NCI-H2196 treated with DMSO at 0.1 percent for 48 hours (cell line): ENCODE measurements around the gene LAMA5.

ENCODE experiments used
- DNase-seq: peaks from one replicate; lab custom pipeline; 2025; ENCODE audit not compliant: unreplicated experiment; lab: John Stamatoyannopoulos, UW

The LAMA5 gene

DNA sequence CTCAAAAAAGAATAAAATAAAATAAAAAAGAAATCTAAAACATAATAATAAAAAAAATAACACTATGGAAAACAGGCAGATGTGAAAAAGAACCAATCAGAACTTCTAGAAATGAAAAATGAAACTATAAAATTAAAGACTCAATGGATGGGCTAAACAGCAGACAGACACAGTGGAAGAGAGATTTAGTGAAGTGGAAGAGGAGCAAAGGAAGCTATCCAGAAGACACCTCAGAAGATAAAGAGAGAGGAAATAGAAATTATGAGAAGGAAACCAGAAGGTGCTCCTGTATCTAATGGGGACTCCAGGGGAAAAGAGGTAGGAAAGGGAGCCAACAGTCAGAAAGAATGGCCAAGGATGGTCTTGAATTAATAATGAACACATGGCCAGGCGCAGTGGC is 18.5 kb downstream of the LAMA5 start:
- no peak for DNase-seq

DNA sequence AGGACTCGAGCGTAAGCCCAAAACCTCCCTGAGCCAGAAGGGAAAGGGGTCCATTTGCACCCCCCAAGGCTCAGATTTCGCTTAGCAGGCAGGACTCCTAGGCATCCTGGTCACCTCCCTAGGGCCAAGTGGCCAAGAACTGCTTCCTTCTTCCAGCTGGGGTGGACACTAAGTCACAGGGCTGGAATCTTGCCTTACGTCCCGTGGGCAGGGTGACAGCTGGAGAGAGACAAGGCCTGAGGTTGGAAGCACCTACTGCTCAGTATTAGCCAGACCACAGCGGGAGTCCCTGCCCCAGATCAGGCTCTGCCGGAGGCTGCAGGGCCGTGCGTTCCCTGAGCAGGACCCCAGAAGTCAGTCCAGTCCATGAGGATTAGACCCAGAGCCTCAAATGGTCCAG is 19.7 kb downstream of the LAMA5 start:
- DNase-seq = no peak

DNA sequence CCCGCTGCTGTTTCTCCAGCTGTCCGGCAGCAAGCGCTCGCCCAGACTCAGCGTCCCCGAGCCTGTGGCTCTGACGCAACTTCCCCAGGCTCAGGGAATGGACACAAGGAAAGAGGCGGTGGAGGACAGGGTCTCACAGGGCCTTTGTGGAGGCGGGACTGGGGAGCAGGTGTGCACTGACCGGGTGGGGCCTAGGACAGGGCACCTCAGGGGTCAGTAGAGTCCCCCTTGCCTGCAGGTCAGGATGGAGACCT is 20.0 kb downstream of the LAMA5 start:
- no peak for DNase-seq

DNA sequence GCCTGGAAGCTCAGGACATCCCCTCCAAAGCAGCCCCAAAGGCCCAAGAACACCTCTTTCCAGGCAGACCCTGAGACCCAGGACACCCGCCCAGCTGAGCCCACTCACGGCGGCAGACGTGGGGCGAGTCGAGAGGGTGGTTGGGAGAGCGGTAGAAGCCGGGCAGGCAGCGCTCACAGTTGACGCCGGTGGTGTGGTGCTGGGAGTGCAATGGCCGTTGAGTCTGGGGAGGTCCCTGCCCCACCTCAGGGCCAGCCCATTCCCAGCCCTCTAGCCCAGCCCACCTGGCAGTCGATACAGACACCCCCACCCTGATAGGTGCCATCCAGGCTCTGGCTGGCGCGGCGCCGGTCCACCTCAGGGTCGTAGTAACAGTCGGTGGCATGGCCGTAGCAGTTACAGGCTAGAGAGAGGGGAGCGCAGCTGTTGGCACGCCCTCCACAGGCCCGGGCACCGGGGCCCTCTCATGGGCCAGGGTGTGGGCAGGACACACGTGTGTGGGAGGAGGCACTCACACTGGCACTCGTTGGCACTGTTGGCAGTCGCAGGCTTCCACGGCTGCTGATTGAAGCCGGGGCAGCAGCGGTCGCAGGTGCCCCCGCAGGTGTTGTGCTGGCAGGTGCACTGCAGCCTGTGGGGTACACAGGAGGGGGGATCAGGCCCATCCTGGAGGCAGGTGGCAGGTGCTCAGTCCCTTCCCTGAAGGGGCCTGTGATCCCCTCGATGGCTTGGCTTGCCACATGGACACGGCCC is 20.5 kb downstream of the LAMA5 start:
- DNase-seq = no peak

DNA sequence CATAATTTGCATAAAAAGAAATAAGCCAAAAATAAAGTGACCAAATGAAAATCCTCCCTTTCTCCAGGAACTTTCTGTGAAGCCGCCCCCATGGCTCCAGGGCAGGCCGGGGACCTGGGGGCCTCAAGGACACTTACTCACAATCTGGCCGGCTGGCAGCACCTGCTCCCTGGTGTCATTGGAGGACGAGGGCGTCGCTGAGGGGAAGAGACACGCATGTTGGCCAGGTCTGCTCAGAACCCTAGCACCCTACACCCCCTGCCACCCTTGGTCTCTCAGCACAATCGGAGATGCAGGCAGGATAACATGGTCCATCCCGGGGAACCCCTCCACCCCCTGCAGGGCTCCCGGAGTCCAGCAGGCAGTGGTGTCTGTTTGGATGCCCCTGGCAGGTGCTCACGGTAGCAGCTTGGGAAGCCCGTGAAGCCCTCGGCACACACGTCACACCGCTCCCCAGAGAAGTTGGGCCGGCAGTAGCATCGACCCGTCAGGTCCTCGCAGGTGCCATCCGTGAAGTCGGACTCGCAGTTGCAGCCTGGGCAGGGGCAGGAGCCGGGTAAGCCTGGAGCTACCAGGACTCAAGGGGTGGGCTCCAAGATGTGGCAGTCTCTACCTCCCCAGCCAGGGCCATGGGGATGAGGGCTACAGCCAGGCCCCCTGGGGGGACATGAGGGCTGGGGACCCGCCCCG is 21.3 kb downstream of the LAMA5 start:
- no peak for DNase-seq

DNA sequence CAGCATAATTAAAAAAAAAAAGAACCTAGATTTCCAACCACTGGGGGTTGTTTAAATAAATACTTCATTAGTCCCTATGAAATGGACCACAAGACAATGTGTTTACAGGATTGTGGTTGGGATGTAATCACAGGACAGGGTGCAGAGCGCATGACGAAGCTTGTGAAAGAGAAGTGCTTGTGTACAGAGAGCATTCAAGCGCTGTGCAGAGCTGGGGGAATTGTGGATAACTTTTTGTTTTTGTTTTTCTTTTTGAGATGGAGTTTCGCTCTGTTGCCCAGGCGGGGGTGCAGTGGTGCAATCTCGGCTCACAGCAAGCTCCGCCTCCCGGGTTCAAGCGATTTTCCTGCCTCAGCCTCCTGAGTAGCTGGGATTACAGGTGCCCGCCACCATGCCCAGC is 22.3 kb downstream of the LAMA5 start:
- no peak for DNase-seq

DNA sequence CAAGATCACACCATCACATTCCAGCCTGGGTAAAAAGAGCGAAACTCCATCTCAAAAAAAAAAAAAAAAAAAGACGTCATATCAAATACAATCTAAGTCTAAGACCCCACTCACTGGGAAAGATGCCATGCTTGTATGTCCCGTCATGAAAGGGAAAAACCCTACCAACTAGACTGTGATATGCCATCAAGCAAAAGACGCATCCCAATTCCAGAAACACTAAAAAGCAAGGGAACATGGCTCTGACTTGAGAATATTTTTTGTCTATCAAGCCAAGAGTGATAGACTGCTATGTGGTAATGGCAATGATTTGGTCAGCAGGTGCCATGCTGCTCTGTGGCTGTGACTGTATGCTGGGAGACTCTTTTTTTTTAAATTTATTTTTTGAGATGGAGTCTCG is 23.0 kb downstream of the LAMA5 start:
- DNase-seq = no peak

DNA sequence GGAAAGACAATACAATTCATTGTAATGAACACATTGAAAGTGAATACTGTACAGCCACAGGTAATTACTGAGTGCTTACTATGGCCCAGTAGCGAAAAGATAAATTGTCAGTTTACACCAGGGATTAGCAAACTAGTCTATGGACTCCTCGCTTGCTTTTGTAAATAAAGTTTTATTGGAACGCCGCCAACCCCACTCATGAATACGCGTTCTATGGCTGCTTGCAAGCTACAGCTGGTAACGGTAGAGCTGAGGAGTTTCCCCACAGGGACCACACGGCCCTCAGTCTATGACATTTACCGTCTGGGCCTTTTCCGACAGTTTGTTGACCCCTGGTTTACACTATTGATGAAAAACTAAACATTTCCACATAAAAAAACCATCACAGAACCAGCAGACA is 24.2 kb downstream of the LAMA5 start:
- no peak for DNase-seq

DNA sequence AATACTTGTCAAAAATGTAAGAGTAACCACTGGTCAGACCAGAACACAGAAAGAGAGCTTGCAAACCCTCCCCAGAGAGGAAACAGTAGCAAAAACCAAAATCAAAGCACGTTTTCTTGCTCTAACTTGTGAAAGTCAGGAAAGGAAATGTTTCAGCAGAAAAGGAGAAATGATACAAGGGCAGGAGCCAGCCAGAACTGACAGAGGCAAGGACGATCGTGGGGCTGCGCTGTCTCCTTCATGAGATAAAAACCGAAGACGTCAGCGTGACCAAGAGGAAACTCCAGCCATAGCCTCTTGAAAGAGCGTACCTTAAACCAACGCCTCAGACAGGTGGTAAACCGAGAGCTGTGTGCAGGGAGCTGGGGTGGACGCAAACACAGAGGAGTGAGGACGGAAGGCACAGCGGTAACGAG is 27.5 kb downstream of the LAMA5 start:
- no peak for DNase-seq

DNA sequence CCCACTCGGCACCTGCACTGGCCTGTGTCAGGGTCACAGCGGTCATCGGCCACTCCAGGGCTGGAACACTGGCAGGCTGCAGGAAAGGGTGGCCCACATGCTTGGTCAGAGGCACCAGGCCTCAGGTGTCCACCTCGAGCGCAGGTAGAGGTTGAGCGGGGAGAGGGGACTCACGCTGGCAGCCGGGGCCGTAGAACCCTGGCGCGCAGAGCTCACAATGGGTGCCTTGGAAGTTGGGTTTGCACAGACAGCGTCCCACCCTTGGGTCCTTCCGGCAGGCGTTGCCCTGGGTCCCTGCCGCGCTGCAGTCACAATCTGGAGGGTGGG is 28.9 kb downstream of the LAMA5 start:
- DNase-seq = no peak

DNA sequence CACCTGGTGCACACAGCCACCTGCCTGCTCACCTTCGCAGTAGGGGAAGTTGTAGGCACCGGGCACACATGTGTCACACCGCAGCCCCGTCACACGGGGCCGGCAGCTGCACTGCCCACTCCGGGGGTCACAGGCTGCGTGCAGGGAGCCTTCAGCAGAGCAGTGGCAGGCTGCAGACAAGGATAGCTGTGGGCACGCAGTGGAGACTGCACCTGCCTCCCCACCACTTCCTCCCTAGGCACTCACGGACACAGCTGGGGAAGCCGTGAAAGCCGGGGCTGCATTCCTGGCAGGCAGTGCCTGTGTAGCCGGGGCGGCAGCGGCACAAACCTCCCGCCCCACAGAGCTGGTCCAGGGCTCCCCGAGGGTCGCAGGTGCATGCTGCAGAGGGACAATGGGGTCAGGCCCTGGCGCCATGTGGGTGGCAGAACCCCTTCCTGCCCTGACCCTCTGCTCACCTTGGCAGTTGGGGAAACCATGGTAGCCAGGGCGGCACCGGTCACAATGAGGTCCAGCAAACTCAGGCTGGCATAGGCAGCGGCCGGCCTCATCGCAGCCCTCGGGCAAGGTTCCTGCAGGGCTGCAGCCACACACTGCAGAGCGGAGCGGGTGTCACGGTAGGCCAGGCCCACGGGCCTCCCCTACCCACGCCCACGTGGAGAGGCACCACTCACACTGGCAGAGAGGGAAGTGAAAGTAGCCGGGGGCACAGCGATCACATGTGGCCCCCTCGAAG is 29.4 kb downstream of the LAMA5 start:
- no peak for DNase-seq

DNA sequence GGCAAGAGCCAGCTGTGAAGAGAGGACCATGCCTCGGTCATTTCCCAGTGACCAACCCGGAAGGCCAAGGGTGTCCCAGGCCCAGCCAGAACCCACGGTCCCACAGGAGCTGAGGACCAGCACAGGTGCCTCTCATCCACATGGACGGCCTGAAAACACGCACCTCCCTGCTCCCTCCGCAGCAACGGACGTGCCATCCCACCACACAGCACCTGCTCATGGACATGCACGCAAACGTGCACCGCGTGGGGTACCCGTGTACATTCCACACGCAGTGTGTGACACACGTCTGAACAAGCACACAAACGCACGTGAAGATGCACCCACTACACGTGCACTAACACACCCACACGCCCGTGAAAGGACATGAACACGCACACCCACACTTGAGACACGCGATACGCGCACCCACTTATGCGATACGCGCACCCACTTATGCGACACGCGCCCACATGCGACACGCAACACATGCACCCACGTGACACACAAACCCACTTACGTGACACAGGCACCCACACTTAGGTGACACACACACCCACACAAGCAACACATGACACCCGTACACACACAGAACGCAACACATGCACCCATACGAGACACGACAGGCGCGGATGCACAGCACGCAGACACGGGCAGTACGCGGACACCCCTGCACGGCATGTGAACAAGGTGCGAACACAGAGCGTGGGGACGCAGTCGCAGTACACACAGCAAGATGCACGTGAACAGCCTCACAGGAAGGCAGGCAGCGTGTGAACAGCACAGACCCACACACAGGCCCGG is 30.1 kb downstream of the LAMA5 start:
- no peak for DNase-seq

DNA sequence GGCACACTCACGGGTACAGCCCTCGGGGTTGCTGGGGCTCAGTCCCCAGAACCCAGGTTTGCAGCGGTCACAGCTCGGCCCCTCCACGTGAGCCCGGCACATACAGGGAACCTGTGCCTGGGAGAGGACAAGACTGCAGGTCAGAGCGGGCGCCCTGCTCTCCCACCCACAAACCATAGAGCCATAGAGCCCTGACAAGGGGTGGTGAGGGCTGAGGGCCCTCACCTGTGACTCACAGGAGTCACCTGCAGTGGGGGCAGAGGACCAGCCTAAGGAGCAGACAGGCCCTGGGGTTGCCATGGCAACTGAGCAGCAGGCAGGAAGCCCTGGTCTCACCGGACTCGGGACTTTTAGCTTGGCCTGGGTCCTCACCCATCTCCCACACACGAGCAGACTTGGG is 30.8 kb downstream of the LAMA5 start:
- no peak for DNase-seq

DNA sequence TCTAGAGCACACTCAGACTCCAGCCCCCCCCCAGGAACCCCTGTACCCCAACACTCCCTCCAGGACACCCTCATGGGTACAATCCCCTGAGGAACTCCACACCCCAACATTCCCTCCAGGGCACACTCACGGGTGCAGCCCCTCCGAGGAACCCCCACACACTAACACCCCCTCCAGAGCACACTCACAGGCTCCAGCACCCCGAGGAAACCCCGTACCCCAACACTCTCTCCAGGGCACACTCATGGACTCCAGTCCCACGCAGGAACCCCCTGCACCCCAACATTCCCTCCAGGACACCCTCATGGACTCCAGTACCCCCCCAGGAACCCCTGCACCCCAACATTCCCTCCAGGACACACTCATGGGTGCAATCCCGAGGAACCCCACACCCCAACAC is 31.6 kb downstream of the LAMA5 start:
- no peak for DNase-seq

DNA sequence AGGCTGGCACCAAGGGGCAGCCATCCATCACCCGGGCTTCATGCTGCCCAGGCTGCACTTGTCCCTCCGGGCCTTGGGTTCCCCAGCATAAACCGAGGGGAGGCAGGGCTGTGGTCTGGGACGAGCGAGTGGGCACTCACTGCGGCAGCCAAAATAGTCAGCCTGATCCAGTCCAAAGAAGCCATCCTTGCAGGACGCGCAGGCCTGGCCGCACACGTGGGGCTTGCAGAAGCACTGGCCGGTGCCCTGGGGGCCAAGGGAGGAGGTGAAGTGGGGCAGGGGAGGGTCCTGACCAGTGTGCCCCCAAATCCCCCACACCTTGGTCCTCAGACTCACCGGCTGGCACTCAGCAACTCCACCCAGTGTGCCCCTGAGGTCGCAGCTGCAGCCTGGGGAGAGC is 32.2 kb downstream of the LAMA5 start:
- DNase-seq = no peak

DNA sequence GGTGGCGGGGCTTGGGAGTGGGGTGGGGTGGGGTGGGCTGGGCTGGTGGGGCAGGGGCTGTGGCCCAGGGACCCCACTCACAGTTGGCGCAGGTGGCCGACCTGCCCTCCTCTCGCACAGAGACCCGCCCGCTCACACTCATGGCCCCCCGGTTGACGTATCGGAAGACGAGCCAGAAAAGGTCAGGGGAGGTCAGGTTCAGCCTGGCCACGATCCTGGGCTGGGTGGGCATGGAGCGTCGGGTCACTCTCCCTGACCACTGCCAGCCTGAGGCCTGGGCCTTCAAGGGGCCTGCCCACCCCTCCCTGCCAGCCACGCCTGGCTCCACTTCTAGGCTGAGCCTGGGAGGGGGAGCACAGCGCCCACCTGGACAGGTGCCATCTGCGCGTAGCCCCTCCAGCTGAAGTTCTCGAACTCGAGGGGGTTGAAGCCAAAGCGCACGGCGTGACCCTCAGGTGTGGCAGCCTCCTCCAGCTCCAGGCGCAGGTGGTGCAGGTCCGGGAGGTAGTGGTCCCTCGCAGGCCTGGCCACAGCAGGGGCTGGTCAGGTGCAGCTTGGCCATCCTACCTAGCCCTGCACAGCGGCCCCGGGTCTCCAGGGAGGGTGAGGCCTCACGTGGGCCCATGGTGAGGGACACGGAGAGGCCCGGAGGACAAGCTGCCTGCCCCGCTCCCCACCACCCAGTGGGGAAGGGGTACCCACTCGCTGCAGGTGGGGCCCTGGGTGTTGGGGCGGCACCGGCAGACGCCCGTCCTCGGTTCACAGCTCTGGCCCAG is 33.1 kb downstream of the LAMA5 start:
- no peak for DNase-seq

DNA sequence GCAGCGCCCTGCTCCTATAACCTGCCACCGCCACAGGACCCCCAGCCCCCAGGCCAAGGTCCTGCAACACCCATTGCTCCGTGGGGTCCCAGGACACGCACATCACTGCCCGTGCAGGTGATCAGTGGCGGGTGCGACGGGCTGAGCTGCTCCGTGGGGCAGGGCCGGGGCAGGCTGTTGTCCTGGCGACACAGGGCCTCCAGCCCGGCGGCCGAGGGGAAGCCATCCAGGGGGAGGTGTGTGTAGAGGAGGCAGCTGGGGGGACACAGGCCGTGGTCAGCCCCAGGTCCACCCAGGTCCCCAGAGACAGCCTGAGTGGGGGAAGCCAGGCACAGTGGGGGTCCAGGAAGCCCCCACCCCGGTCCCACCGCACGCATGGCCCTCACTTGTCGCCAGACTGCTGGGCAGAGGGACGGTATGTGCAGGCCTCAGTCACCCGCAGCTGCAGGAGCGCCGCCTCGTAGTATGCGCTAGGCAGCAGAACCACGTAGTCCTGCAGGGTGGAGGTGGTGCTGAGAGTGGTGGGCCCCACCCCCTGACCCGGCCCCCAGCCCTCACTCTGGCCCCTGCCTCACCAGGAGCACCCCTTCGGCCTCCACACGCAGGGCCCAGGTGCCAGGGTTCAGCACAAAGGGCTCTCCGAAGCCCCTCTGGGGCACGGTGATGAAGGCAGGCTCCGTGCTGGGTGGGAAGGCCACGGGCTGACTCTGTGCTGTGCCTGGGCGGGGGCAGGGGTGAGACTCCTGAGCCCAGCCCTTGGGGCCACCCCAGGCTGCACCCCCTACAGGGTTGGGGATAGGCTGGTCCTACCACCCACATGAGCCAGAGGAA is 33.9 kb downstream of the LAMA5 start:
- no peak for DNase-seq

DNA sequence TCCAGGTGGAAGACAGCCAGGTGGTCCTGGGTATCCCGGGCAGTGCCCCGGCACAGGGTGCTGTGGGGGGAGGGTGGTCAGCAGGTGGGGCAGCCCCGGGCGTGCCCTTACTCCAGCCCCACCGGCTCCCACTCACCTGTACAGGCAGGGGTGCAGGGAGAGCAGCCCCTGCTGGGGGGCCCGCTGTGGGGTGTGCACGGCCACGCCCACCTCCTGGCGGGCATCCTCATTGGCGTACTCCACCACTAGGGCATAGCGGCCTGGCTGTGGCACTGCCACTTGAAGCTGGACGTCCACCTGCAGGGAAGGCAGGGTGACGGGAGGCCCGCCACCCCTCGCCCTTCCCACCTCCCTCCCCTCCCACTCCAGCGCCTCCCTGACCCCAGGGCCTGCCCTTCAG is 34.7 kb downstream of the LAMA5 start:
- no peak for DNase-seq

DNA sequence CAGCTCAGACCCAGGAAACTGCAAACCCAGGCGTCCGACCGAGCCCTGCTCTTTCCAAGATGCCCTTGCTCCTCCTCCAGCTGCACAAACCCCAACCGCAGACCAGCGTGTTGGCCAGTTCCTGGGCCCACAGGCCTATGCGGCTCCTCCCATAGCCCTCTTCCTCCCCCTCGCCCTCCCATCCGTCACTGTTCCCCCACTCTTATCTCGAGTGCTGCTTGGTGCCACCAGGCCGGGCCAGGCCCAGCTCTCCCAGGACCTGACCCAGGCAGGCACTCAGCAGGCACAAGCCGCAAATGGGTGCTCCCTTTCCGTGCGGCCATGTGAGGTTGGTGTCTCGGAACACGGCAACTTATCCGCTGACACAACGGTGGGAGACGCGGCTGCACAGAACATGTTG is 35.8 kb downstream of the LAMA5 start:
- no peak for DNase-seq

DNA sequence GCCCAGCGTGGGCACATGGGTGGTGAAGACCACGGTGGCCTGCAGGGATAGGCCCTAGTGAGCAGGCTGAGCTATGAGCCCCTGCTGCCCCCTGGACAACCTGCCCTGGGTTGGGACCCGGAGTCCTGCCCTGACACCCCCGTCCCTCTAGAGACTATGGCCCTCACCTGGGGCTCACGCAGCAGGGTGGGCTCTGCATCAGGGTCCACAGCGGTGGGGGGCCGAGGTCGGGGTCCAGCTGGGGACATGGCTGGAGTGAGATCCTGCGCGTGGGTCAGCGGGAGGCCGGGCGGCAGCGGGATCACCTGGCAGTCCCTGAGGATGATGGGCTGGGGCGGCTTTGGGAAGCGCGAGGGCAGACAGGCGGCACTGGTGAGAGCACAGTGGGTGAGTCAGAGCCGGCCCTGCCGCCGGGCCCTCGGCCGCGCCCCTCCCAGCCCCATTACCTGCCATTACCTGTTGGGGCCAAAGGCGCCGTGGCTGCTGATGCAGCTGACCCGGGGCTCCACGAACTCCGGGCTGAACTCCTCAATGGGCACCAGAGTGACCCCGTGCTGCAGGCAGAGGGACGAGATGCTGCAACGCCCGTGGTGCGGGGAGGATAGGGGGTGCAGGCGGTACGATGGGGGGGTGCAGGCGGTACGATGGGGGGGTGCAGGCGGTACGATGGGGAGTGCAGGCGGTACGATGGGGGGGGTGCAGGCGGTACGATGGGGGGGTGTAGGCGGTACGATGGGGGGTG is 36.4 kb downstream of the LAMA5 start:
- DNase-seq = no peak
